ENCODE measurements around the gene A4GNT. TPM values are rescaled to one million over a fixed set of nuclear protein-coding genes. Genes with fewer than 3 reads are reported as not detected.

A4GNT gene
- polyA plus RNA-seq, 12 donors: 0.07 to 0.86 (median 0.16) TPM; not detected in 5

DNA sequence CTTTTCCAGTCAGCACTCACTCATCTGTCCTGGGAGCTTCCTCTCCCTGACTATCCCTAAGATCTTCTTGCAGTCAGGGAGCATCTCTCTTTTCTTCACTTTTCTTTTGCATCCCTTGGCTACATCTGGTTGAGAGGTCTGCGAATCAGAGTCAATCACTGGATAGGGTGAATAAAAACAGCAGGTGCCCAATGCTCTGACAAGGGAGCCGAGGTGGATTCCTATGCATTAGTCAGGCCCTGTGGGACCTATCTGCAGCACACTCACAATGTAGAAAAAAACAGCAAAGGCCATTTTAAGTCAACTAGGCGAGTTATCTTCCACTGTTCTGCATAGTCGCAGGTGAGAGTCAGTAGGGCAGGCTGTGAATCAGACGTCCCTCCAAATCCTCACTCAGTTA lies 52.3 kb downstream of the A4GNT start:
- DNase-seq: no peak

DNA sequence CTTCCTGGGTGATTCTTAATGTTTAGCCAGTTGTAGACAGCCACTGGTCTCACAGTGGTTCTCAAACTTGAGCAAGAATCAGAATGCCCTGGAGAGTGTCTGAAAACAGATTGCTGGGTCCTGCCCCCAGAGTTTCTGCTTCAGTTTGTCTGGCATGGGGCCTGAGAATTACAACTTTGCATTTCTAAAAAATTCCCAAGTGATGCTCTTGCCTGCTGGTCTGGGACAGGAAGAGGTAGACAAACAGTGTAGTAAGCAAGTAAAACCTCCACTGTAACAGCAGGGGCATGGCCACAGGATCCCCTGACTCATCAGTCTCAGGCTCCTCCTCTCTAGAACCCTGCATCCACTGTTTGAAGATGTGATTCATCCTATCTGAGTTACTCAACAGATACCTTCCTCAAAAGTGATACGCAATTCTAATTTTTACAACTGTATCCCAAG lies 53.3 kb downstream of the A4GNT start:
- DNase-seq: no peak

DNA sequence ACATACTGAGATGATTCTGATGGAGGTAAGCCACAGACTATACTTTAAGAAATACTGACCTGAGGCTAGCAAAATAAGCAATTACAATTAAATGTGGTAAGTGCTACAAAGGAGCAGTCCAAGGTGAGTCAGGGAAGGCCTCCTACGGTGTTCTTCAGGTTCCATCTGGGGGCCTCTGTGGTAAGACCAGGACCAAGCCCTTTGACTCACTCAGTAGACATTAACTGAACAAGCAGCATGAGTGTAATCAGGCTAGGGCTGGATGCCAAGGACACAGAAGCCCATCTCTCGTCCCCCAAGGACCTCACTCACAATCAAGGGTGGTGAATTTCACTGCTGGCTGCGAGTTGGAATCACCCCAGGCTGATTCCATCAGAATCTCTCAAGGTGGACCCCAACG lies 54.1 kb downstream of the A4GNT start:
- no peak for DNase-seq

Other genes with a start within 250 kb of the A4GNT start
- under 1 TPM in 10 of 12 donors, not detected in 2; 0.31 to 0.78 (median 0.43) TPM for gene CLDN18, start 122.2 kb downstream of the A4GNT start, polyA plus RNA-seq (ENCODE audit: insufficient read length in 12 of 12)
- 10 to 100 TPM in 1 of 12 donors, 1 to 10 TPM in 9, not detected in 2; 4.7 to 11.6 (median 6.6) TPM for gene DZIP1L, start 16.8 kb downstream of the A4GNT start, polyA plus RNA-seq (ENCODE audit: insufficient read length in 12 of 12)
- gene DBR1, start 42.5 kb upstream of the A4GNT start, polyA plus RNA-seq (ENCODE audit: insufficient read length in 12 of 12): 10 to 100 TPM in 8 of 12 donors, 1 to 10 TPM in 3, not detected in 1; 8.9 to 22.0 (median 10.7) TPM
- 10 to 100 TPM in 11 of 12 donors, not detected in 1; 34.2 to 52.7 (median 44.5) TPM for gene ARMC8, start 54.9 kb upstream of the A4GNT start, polyA plus RNA-seq (ENCODE audit: insufficient read length in 12 of 12)
- gene NME9, start 197.5 kb upstream of the A4GNT start, polyA plus RNA-seq (ENCODE audit: insufficient read length in 12 of 12): 1 to 10 TPM in 5 of 12 donors, under 1 TPM in 5, not detected in 2; 0.27 to 2.2 (median 1.0) TPM
- 10 to 100 TPM in 11 of 12 donors, not detected in 1; 33.5 to 90.9 (median 64.8) TPM for gene MRAS, start 216.2 kb upstream of the A4GNT start, polyA plus RNA-seq (ENCODE audit: insufficient read length in 12 of 12)